DND-41 (cell line): Measurements from ENCODE around the gene CRACR2A.
A peak's percentile ranks its signal among the peaks of the same experiment; 100 is the strongest.

Experiments
- ATAC-seq: fragments of 200-7000 bp; cut with Tn5 transposase; 3 replicates; pipeline ENCODE4 v1.9.1; 2021; ENCODE audit warnings: low read depth; ENCODE audit not compliant: insufficient read depth
- DNase-seq: peaks from one replicate; pipeline ENCODE4 v3.0.0-alpha.2; 2020
- H2AFZ ChIP-seq: 2 replicates; pipeline ENCODE4 v1.6.0; 2012; ENCODE audit warnings: low read depth, low read length
- H3K27ac ChIP-seq: 2 replicates; pipeline ENCODE4 v1.5.1; 2012; ENCODE audit warnings: low read length, inconsistent platforms
- H3K27me3 ChIP-seq: fragments of 200-600 bp; sonication (generic); 2 replicates; pipeline ENCODE4 v1.6.0; 2012; ENCODE audit warnings: low read length, mild to moderate bottlenecking, inconsistent platforms; ENCODE audit not compliant: insufficient read depth, poor library complexity
- H3K36me3 ChIP-seq: 2 replicates; pipeline ENCODE4 v1.5.1; 2012; ENCODE audit warnings: low read length, inconsistent platforms; ENCODE audit not compliant: insufficient read depth
- H3K4me1 ChIP-seq: 2 replicates; pipeline ENCODE4 v1.5.1; 2012; ENCODE audit warnings: mild to moderate bottlenecking, low read length; ENCODE audit not compliant: insufficient read depth
- H3K4me2 ChIP-seq: 2 replicates; pipeline ENCODE4 v1.6.0; 2012; ENCODE audit warnings: mild to moderate bottlenecking, moderate library complexity, low read length, inconsistent platforms; ENCODE audit not compliant: insufficient read depth
- H3K4me3 ChIP-seq, 2 experiments: fragments of 200-600 bp in 1 of 2; shearing (Covaris generic) in 1 of 2; 2 replicates each; pipeline ENCODE4 v1.5.1; 2012 to 2016; ENCODE audit warnings: inconsistent platforms in 2 of 2, low read length in 2 of 2, mild to moderate bottlenecking in 2 of 2, low read depth in 1 of 2, moderate library complexity in 1 of 2
- H3K79me2 ChIP-seq: 2 replicates; pipeline ENCODE4 v1.6.0; 2012; ENCODE audit warnings: low read length, inconsistent platforms; ENCODE audit not compliant: insufficient read depth
- H3K9ac ChIP-seq: 2 replicates; pipeline ENCODE4 v1.6.0; 2012; ENCODE audit warnings: low read depth, mild to moderate bottlenecking, inconsistent platforms, low read length, moderate library complexity
- H3K9me3 ChIP-seq: 2 replicates; pipeline ENCODE4 v1.5.1; 2012; ENCODE audit warnings: low read length, moderate library complexity, mild to moderate bottlenecking, inconsistent platforms; ENCODE audit not compliant: insufficient read depth, severe bottlenecking
- H4K20me1 ChIP-seq: 2 replicates; pipeline ENCODE4 v1.6.0; 2012; ENCODE audit warnings: low read length; ENCODE audit not compliant: insufficient read depth
- CTCF ChIP-seq: IDR thresholded peaks from 2 replicates; pipeline ENCODE4 v1.5.1; 2012; ENCODE audit warnings: borderline replicate concordance, low read length, moderate library complexity, mild to moderate bottlenecking; ENCODE audit not compliant: poor library complexity, severe bottlenecking; ENCODE audit errors: extremely low read depth
- EZH2 ChIP-seq: IDR thresholded peaks from 3 replicates; pipeline ENCODE4 v1.6.1; 2012; ENCODE audit warnings: borderline replicate concordance, low read depth, mild to moderate bottlenecking, moderate library complexity, low read length, inconsistent platforms; ENCODE audit not compliant: severe bottlenecking

CRACR2A gene

GRCh38 chr12:3658327-3659163 is 94.4 kb downstream of the CRACR2A start:
- peak; percentile 56; the same call in 2 of the 3 replicates for ATAC-seq
- no peak overlapping the region for H3K9ac ChIP-seq
- H4K20me1 ChIP-seq = no peaks in the 10 kb centered on the region
- H3K79me2 ChIP-seq = no peaks in the 10 kb centered on the region
- H3K27me3 ChIP-seq = no peaks in the 10 kb centered on the region
- H3K4me1 ChIP-seq = no peaks in the 10 kb centered on the region
- peak; percentile 40 for DNase-seq
- H3K36me3 ChIP-seq = peaks cover 94% of the 10 kb centered on the region
- no peaks in the 10 kb centered on the region for H3K9me3 ChIP-seq
- no peak overlapping the region for H2AFZ ChIP-seq
- H3K4me3 ChIP-seq = no peak overlapping the region
- no peak overlapping the region for H3K27ac ChIP-seq
- H3K4me2 ChIP-seq = no peak overlapping the region
- TF ChIP-seq EZH2 (no peak), CTCF (peak; percentile 67)

- Histone ChIP-seq H3K4me2 (no peak overlapping the region), H3K4me3 (no peak overlapping the region), H3K9me3 (no peaks in the 10 kb centered on the region), H3K27ac (no peak overlapping the region), H3K4me1 (no peaks in the 10 kb centered on the region), H3K27me3 (no peaks in the 10 kb centered on the region), H4K20me1 (no peaks in the 10 kb centered on the region), H2AFZ (no peak overlapping the region), H3K36me3 (peaks cover 90% of the 10 kb centered on the region), H3K9ac (no peak overlapping the region), H3K79me2 (no peaks in the 10 kb centered on the region)
- TF ChIP-seq CTCF (no peak), EZH2 (no peak)
- ATAC-seq (no peak), DNase-seq (no peak)
Observed at GRCh38 chr12:3656946-3657622, 95.8 kb downstream of the CRACR2A start.

GRCh38 chr12:3655328-3655900 is 97.5 kb downstream of the CRACR2A start:
- Histone ChIP-seq H3K9me3 (no peaks in the 10 kb centered on the region), H3K36me3 (peaks cover 88% of the 10 kb centered on the region), H3K27me3 (no peaks in the 10 kb centered on the region), H2AFZ (no peak overlapping the region), H3K4me1 (no peaks in the 10 kb centered on the region), H4K20me1 (0 out of 2 replicates have a peak, but pooled peaks cover 3% of the 10 kb centered on the region), H3K79me2 (no peaks in the 10 kb centered on the region), H3K4me3 (no peak overlapping the region), H3K9ac (no peak overlapping the region), H3K27ac (no peak overlapping the region), H3K4me2 (no peak overlapping the region)
- DNase-seq (peak; percentile 28), ATAC-seq (peak; percentile 73)
- peak; percentile 56 for TF ChIP-seq CTCF
- TF ChIP-seq EZH2 = no peak
